ENCODE measurements around the gene STARD7.

GRCh38 chr2:96161898-96162297, 46.7 kb downstream of the STARD7 start:
- TF ChIP-seq CTCF (IDR thresholded peaks at IDR 0.05; ENCODE audit: low read depth, low read length) (no peak), EZH2phosphoT487 (IDR thresholded peaks at IDR 0.05; ENCODE audit: low read depth) (no peak)

Data from OCI-LY3 (cell line).